Thyroid gland (tissue), 4 donors: Measurements from ENCODE around the gene ILKAP.

ENCODE experiments used
- CTCF ChIP-seq, 6 experiments: fragments of 200-600 bp in 3 of 6; fragments of 450-650 bp in 3 of 6; sonication (generic) in 3 of 6; IDR thresholded peaks; one replicate each; pipeline ENCODE4 v1.5.1; 2016 to 2019; ENCODE audit warnings: antibody characterized with exemption in 6 of 6, mild to moderate bottlenecking in 2 of 6, inconsistent platforms in 1 of 6, moderate library complexity in 1 of 6
- POLR2A ChIP-seq, 2 donors: fragments of 450-650 bp; IDR thresholded peaks; one replicate each; pipeline ENCODE4 v1.6.1; 2017; ENCODE audit warnings: antibody characterized with exemption in 2 of 2, mild to moderate bottlenecking in 2 of 2, moderate library complexity in 1 of 2

- TF ChIP-seq CTCF (IDR thresholded peaks at IDR 0.05) = no peak
- no peak for TF ChIP-seq POLR2A (IDR thresholded peaks at IDR 0.05)
These were observed 52.3 kb downstream of the ILKAP start for GRCh38 chr2:238151205-238151604.
